ENCODE measurements around the gene LLGL1. TPM values are rescaled to one million over a fixed set of nuclear protein-coding genes. Genes with fewer than 3 reads are reported as not detected.

The LLGL1 gene
- polyA plus RNA-seq, 1 donor from 2014 or later, result 0.40 TPM

DNA sequence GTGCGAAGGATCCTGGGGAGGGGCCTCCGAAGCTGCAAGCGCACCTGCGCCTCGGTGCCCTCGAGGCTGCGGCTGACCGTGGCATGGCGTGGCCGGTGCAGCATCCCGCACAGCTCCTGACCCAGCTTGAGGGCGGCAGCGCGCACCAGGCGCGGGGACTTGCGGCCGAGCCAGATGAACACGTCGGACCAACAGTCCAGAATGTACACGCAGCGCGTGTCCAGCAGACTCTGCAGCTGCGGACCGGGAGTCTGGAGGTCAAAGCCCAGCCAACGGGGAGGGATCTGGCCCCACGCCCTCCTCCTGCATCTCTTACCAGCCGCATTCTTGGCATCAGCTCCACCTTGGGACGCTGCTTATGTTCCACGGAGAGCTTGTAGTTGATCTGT lies 22.2 kb downstream of the LLGL1 start:
- H3K27ac Mint-ChIP-seq, result peak overlapping the region in 1 of 3 donors; percentile 74
- H3K9me3 Mint-ChIP-seq, result no peaks in the 10 kb centered on the region
- no peaks in the 10 kb centered on the region for H3K27me3 Mint-ChIP-seq
- peaks cover 5 to 8% (median 6%) of the 10 kb centered on the region in 3 donors for H3K4me1 Mint-ChIP-seq
- H3K4me3 Mint-ChIP-seq, result no peak overlapping the region
- H3K36me3 Mint-ChIP-seq, result peaks cover 5% of the 10 kb centered on the region

- peak overlapping the region in 1 of 3 donors; percentile 67 for H3K27ac Mint-ChIP-seq
- no peak overlapping the region for H3K4me3 Mint-ChIP-seq
- H3K9me3 Mint-ChIP-seq, result no peaks in the 10 kb centered on the region
- H3K36me3 Mint-ChIP-seq, result peaks cover 5% of the 10 kb centered on the region
- peaks cover 5 to 8% (median 6%) of the 10 kb centered on the region in 3 donors for H3K4me1 Mint-ChIP-seq
- no peaks in the 10 kb centered on the region for H3K27me3 Mint-ChIP-seq
Observed at GRCh38 chr17:18248300-18248731, 22.9 kb downstream of the LLGL1 start.

DNA sequence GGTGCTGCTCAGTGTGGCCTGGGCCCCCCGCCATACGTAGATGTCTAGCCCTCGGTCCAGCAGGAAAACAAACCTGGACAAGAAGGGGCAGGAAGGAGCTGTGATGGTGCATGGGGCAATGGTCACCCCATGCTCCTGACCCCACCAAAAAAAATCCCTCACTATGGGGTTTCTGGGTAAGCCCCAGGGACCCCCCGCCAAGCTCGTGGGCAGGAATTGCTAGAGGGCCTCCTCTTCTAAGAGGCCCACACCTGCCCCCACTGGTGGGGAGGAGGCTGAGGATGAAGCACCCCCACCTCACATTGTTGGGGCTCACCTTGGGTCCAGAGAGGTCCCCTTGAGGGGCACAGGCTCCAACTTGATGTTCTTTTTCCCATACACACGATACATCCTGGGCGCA lies 23.4 kb downstream of the LLGL1 start:
- H3K27me3 Mint-ChIP-seq, result no peaks in the 10 kb centered on the region
- peak overlapping the region in 1 of 3 donors; percentile 67 for H3K27ac Mint-ChIP-seq
- no peaks in the 10 kb centered on the region for H3K9me3 Mint-ChIP-seq
- peaks cover 5 to 8% (median 6%) of the 10 kb centered on the region in 3 donors for H3K4me1 Mint-ChIP-seq
- H3K36me3 Mint-ChIP-seq, result peaks cover 5% of the 10 kb centered on the region
- H3K4me3 Mint-ChIP-seq, result no peak overlapping the region

DNA sequence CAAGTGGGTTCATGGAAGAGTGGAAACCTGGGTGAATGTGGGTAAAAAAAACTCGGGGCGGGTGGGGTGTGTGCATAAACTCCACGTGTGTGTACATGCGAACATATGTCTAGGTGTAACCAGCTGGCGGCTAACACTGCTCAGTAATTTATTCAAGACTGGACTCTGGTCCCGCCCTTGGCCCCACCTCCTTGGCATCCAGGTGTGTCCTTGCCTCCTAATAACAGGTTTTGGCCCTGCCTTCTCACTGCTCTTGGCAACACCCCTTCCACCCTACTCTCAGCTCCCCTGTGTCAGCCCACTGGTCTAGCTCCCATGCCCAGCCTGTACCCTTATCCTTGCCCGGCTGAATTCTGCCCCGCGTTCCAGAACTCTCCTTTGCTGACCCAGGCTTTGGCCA lies 24.8 kb downstream of the LLGL1 start:
- Mint-ChIP-seq H3K4me3 (no peak overlapping the region), H3K27me3 (no peaks in the 10 kb centered on the region), H3K27ac (peak overlapping the region in 2 of 3 donors; percentile 39 to 60), H3K9me3 (no peaks in the 10 kb centered on the region), H3K4me1 (peaks cover 5 to 8% (median 6%) of the 10 kb centered on the region in 3 donors), H3K36me3 (peaks cover 5% of the 10 kb centered on the region)

DNA sequence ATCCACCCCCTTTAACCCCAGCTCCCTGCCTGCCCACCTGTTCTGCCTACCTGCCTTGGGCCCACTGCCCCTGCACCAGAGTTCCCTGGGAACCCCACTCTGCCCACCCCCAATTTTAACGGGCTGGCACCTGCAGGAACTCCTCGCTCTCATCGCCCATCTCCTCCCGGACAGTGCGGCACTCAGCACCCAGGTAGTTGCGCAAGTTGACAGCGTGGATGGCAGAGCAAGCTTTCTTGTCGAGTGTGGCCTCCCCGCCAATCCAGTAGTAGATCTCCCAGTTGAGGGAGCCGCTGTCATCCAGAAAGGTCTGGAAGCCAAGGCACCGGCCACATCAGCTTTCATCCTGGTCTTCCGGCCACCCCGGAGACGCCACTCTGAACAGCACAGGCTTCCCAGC lies 25.3 kb downstream of the LLGL1 start:
- Mint-ChIP-seq H3K4me3 (no peak overlapping the region), H3K27ac (peak overlapping the region in 1 of 3 donors; percentile 60), H3K4me1 (peaks cover 5 to 8% (median 7%) of the 10 kb centered on the region in 3 donors), H3K36me3 (peaks cover 5% of the 10 kb centered on the region), H3K27me3 (no peaks in the 10 kb centered on the region), H3K9me3 (no peaks in the 10 kb centered on the region)

DNA sequence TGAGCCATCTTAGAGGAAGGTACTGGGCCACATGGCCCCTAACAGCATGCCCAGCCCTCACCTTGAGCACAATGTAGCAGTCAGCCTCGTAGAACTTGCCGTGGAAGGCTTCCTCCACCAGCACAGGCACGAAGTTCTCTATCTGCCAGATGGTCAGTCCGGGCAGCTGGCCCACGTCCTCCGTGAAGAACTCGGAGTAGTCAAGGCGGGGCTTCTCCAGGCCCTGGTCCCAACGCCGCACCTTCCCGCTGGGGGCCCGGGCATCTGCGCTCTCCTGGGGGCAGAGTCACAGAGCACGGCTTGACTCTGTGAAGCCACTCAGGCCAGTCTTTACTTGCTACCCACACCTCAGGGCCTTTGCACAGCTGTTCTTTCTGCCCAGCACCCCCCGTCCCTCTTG lies 25.8 kb downstream of the LLGL1 start:
- Mint-ChIP-seq H3K27ac (peak overlapping the region in 1 of 3 donors; percentile 60), H3K9me3 (no peaks in the 10 kb centered on the region), H3K36me3 (peaks cover 5% of the 10 kb centered on the region), H3K4me1 (peaks cover 5 to 10% (median 7%) of the 10 kb centered on the region in 3 donors), H3K4me3 (no peak overlapping the region), H3K27me3 (no peaks in the 10 kb centered on the region)

DNA sequence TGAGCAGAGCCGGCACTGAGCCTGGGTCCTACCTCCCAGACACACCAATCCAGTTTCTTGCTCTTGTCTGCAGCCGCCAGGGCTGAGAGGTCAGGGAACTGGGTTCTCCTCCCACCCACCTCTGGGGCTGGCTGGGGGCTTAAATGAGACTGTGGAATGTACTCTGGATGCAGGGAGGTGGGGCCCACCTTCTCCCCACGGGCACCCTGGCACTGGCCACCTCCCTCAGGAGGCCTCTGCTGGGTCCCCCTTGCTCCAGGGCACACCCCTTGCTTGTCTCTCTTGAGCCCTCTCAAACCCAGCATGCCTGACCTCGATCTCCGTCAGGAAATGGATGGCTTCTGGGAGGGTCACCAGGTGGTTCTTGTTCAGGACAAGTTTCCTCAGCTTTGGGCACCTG lies 26.7 kb downstream of the LLGL1 start:
- H3K9me3 Mint-ChIP-seq, result no peaks in the 10 kb centered on the region
- H3K27me3 Mint-ChIP-seq, result no peaks in the 10 kb centered on the region
- peaks cover 4% of the 10 kb centered on the region for H3K36me3 Mint-ChIP-seq
- H3K27ac Mint-ChIP-seq, result no peak overlapping the region
- H3K4me1 Mint-ChIP-seq, result peaks cover 5 to 13% (median 9%) of the 10 kb centered on the region in 3 donors
- no peak overlapping the region for H3K4me3 Mint-ChIP-seq

DNA sequence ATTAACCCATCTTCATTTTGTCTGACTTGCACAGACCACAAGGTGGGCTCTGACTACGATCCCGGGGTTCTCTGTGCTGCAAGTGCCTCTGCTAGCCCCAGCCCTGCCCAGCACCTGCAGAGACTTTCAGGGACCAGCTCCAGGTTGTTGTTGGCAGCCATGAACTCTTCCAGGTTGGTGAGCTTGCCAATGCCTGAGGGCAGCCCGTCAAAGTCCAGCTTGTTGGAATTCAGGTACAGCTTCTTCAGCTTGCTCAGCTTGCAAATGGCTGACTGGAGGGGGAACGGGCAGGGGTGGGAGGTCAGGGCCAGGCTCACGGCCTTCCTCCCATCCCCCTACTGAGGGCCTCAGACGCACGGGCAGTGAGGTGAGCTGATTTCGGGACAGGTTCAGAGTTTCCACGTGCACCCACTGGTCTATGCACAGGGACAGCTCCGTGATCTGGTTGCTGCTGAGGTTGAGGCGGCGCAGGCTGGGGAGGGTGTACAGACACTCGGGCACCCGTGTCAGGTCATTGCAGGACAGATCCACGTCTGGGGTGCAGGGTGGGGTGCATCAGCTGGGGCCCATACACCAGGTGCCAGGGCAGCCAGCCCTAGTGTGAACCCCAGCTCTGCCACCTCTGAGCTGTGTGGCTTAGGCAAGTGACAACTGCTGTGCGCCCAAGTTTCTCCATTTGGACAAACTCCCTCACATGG lies 27.9 kb downstream of the LLGL1 start:
- H3K27ac Mint-ChIP-seq, result no peak overlapping the region
- H3K36me3 Mint-ChIP-seq, result no peaks in the 10 kb centered on the region
- peaks cover under 1 to 12% (median 8%) of the 10 kb centered on the region in 3 donors for H3K4me1 Mint-ChIP-seq
- peak overlapping the region in 1 of 4 donors; percentile 29 for H3K4me3 Mint-ChIP-seq
- H3K9me3 Mint-ChIP-seq, result no peaks in the 10 kb centered on the region
- no peaks in the 10 kb centered on the region for H3K27me3 Mint-ChIP-seq

- Mint-ChIP-seq H3K9me3 (no peaks in the 10 kb centered on the region), H3K4me3 (peak overlapping the region in 2 of 4 donors; percentile 20 to 60), H3K4me1 (peaks cover 0 to 14% (median 8%) of the 10 kb centered on the region in 3 donors), H3K27me3 (no peaks in the 10 kb centered on the region), H3K27ac (no peak overlapping the region), H3K36me3 (no peaks in the 10 kb centered on the region)
Observed at GRCh38 chr17:18253947-18254821, 28.7 kb downstream of the LLGL1 start.

- Mint-ChIP-seq H3K27ac (no peak overlapping the region), H3K4me1 (peaks cover under 1 to 18% (median 13%) of the 10 kb centered on the region in 3 donors), H3K27me3 (no peaks in the 10 kb centered on the region), H3K4me3 (peak overlapping the region in 3 of 4 donors; percentile 17 to 48 (median 33)), H3K36me3 (no peaks in the 10 kb centered on the region), H3K9me3 (no peaks in the 10 kb centered on the region)
Observed at GRCh38 chr17:18254888-18255649, 29.6 kb downstream of the LLGL1 start.

DNA sequence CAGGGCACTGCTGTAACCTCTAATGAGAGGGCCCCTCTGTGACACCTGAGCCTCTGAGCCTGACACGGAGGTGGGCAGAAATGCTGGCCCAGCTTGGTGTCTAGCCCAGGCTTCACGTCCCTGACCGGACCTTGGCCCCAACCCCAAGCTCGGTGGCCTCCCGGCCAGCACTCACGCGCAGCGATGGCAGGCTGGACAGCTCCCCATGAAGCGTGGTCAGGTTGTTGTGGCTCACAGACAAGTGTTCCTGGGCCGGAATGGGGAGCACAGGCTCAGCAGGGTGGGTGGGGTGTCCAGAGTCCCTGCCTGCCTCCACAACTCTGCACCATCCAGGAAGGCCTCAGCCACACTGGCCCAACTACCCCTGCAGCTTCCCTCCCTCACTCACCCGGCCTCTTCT lies 30.9 kb downstream of the LLGL1 start:
- H3K9me3 Mint-ChIP-seq, result no peaks in the 10 kb centered on the region
- peaks cover 4 to 21% (median 15%) of the 10 kb centered on the region in 3 donors for H3K4me1 Mint-ChIP-seq
- no peaks in the 10 kb centered on the region for H3K36me3 Mint-ChIP-seq
- H3K27me3 Mint-ChIP-seq, result no peaks in the 10 kb centered on the region
- H3K4me3 Mint-ChIP-seq, result peak overlapping the region in 2 of 4 donors; percentile 48 to 60
- no peak overlapping the region for H3K27ac Mint-ChIP-seq

DNA sequence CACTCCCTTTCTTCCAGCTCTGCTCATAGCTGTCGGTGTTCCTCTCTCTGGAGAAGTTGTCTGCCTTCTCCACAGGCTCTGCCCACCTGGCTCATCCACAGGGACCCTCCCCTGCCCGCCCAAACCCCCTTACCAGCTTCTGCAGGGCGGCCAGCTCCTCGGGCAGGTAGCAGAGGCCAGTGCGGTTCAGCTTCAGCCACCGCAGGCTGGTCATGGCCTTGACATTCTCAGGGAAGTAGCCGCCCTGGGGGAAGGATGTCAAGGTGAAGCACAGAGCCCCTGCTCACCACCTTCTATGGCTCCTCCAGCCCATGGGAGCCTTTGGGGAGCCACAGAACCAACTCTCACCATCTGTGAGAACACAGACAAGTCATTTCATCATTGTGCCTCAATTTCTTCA lies 31.3 kb downstream of the LLGL1 start:
- Mint-ChIP-seq H3K36me3 (no peaks in the 10 kb centered on the region), H3K4me3 (peak overlapping the region; percentile 92 to 99 (median 97)), H3K27ac (peak overlapping the region in 1 of 3 donors; percentile 82), H3K9me3 (no peaks in the 10 kb centered on the region), H3K27me3 (no peaks in the 10 kb centered on the region), H3K4me1 (peaks cover 4 to 24% (median 15%) of the 10 kb centered on the region in 3 donors)

DNA sequence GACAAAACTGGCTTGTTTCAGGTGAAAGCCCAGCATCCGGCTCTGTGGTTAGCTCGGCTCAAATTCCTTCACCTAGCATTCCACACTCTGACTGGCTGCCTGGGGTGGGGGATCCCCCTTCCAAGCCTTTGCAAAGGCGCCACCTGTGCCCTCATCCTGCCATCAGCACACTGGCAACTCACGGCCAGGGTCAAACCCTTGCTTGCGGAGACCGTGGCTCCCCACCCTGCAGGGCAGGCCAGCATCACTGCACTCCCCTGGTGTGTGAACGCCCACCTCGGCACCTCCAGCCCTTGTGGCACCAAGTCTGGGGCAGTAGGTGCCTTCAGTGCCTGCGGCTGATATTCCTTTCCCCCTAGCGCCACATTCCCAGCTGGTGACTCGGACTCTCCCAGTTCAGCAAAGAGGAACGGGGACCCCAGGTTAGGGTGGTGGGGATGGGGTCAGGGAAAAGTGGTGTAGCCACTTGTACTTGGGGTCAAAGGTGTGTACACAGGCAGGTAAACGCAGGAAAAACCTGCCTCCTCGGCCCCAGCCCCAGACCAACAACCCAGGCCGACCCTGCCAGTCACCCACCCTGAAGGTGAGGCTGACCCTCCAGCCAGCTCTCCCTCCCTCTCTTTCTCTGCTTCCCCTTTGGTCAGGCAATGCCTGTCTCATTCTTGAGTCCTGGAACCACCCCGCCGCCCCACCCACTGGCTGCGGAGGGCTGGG lies 32.0 kb downstream of the LLGL1 start:
- Mint-ChIP-seq H3K27ac (peak overlapping the region; percentile 68 to 94 (median 83)), H3K4me3 (peak overlapping the region; percentile 92 to 99 (median 97)), H3K4me1 (peaks cover 4 to 24% (median 18%) of the 10 kb centered on the region in 3 donors), H3K27me3 (no peaks in the 10 kb centered on the region), H3K9me3 (no peaks in the 10 kb centered on the region), H3K36me3 (no peaks in the 10 kb centered on the region)

DNA sequence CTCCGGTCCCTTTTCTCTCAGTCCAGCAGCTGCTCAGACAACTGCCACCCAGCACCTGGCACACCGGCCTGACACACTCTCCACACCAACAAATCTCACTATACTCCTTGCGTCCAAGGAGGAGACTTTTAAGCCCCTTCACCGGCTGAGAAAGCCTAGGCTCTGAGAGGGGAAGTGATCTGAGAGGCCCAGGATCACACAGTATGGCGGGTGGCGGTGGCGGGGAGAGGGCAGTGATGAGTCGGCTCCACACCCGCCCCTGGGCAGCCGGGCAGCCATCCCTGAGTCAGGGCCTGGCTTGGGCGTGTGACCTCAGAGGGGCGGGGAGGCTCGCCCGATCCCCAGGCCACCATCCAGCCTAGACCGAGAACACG lies 32.5 kb downstream of the LLGL1 start:
- H3K27ac Mint-ChIP-seq, result peak overlapping the region; percentile 68 to 94 (median 83)
- no peaks in the 10 kb centered on the region for H3K9me3 Mint-ChIP-seq
- peak overlapping the region; percentile 92 to 99 (median 97) for H3K4me3 Mint-ChIP-seq
- no peaks in the 10 kb centered on the region for H3K36me3 Mint-ChIP-seq
- peaks cover 4 to 24% (median 18%) of the 10 kb centered on the region in 3 donors for H3K4me1 Mint-ChIP-seq
- no peaks in the 10 kb centered on the region for H3K27me3 Mint-ChIP-seq
